OCI-LY7 (cell line): ENCODE data around the gene NLN. TPM values are rescaled to one million over a fixed set of nuclear protein-coding genes. Genes with fewer than 3 reads are reported as not detected.

Experiments used
- BruUV-seq: library from RNA; stranded (reverse); fragments of 400-500 nt; replicated peaks from 2 replicates; lab custom pipeline; 2021; lab: Mats Ljungman, UMichigan
- CTCF ChIA-PET: fragments of 300-600 bp; sonication (Branson Sonifier 250); formaldehyde crosslinking; loops from one replicate; lab custom pipeline; 2022; ENCODE audit warnings: antibody characterized with exemption; ENCODE audit not compliant: unreplicated experiment; lab: Charles Lee
- POLR2A ChIA-PET: fragments of 300-600 bp; sonication (Branson Sonifier 250); formaldehyde crosslinking; loops from one replicate; lab custom pipeline; 2022; ENCODE audit warnings: antibody characterized with exemption; lab: Charles Lee
- DNase-seq: peaks from one replicate; pipeline ENCODE4 v3.0.0-alpha.2; 2015; ENCODE audit warnings: low spot score
- H2AFZ ChIP-seq: fragments of 200-600 bp; sonication (generic), shearing (Covaris generic); 2 replicates; pipeline ENCODE4 v1.6.1; 2014; ENCODE audit warnings: mild to moderate bottlenecking, antibody characterized with exemption, low read length, moderate library complexity
- H3K27ac ChIP-seq: fragments of 200-600 bp; sonication (generic); 2 replicates; pipeline ENCODE4 v1.5.1; 2014; ENCODE audit warnings: mixed run types, low read depth, mild to moderate bottlenecking, moderate library complexity, low read length, inconsistent platforms; ENCODE audit not compliant: poor library complexity, severe bottlenecking
- H3K36me3 ChIP-seq: fragments of 200-600 bp; sonication (generic); 2 replicates; pipeline ENCODE4 v1.6.1; 2014; ENCODE audit warnings: mild to moderate bottlenecking, antibody characterized with exemption, low read length, moderate library complexity, mixed read lengths; ENCODE audit not compliant: insufficient read depth
- H3K4me1 ChIP-seq: fragments of 200-600 bp; sonication (generic); 2 replicates; pipeline ENCODE4 v1.5.1; 2014; ENCODE audit warnings: mild to moderate bottlenecking, low read length; ENCODE audit not compliant: insufficient read depth, poor library complexity, severe bottlenecking
- H3K4me2 ChIP-seq: fragments of 200-600 bp; sonication (generic); 2 replicates; pipeline ENCODE4 v1.6.1; 2014; ENCODE audit warnings: mild to moderate bottlenecking, low read length
- H3K4me3 ChIP-seq: fragments of 200-600 bp; sonication (generic); 2 replicates; pipeline ENCODE4 v1.5.1; 2014; ENCODE audit warnings: mild to moderate bottlenecking, low read depth, low read length; ENCODE audit not compliant: poor library complexity, severe bottlenecking
- H3K79me2 ChIP-seq: fragments of 200-600 bp; sonication (generic); 2 replicates; pipeline ENCODE4 v1.6.1; 2016; ENCODE audit warnings: low read depth, mild to moderate bottlenecking, low read length, moderate library complexity, mixed read lengths; ENCODE audit not compliant: insufficient read depth
- H3K9me2 ChIP-seq: fragments of 200-600 bp; sonication (generic); 2 replicates; pipeline ENCODE4 v1.6.1; 2016; ENCODE audit warnings: mild to moderate bottlenecking, low read length, mixed read lengths; ENCODE audit not compliant: insufficient read depth
- H3K9me3 ChIP-seq: fragments of 200-600 bp; sonication (generic); 2 replicates; pipeline ENCODE4 v1.6.1; 2014; ENCODE audit warnings: mild to moderate bottlenecking, mixed run types, low read length, mixed read lengths
- H4K20me1 ChIP-seq: fragments of 200-600 bp; sonication (generic); 2 replicates; pipeline ENCODE4 v1.6.1; 2014; ENCODE audit warnings: mild to moderate bottlenecking, antibody characterized with exemption, low read length, moderate library complexity, mixed read lengths; ENCODE audit not compliant: insufficient read depth
- CTCF ChIP-seq: fragments of 200-600 bp; sonication (generic); conservative IDR thresholded peaks from 2 replicates; pipeline ENCODE4 v1.5.1; 2014; ENCODE audit warnings: mild to moderate bottlenecking, antibody characterized with exemption, low read length, moderate library complexity, mixed read lengths
- EZH2phosphoT487 ChIP-seq: fragments of 200-600 bp; sonication (generic); IDR thresholded peaks from 2 replicates; pipeline ENCODE4 v1.6.1; 2018; ENCODE audit warnings: low read depth, borderline replicate concordance, mild to moderate bottlenecking, mixed run types, antibody characterized with exemption, low read length, moderate library complexity, mixed read lengths
- intact Hi-C: fragments of 100-400 bp; cut with micrococcal nuclease; formaldehyde crosslinking; loops from one replicate; pipeline ENCODE4 v1.10.0; 2022; ENCODE audit not compliant: unreplicated experiment
- total RNA-seq, 2 experiments: library from RNA; depleted of rRNA in 1 of 2; stranded (reverse); fragments of >200 nt in 1 of 2; shearing (Covaris generic) in 1 of 2; gene quantifications; 2 replicates each; pipeline ENCODE4 v1.2.3, GENCODE V29; 2014 to 2022

Gene NLN
- total RNA-seq, 2 experiments from 2014 or later: 14.9 to 26.0 TPM

- TF ChIP-seq EZH2phosphoT487 (no peak), CTCF (no peak)
- Histone ChIP-seq H2AFZ (no peak overlapping the region), H3K9me2 (no peaks in the 10 kb centered on the region), H3K27ac (no peak overlapping the region), H3K4me3 (no peak overlapping the region), H3K4me2 (no peak overlapping the region), H3K36me3 (no peaks in the 10 kb centered on the region), H4K20me1 (no peaks in the 10 kb centered on the region), H3K9me3 (no peaks in the 10 kb centered on the region), H3K4me1 (peaks cover 12% of the 10 kb centered on the region), H3K79me2 (no peaks in the 10 kb centered on the region)
- no TSS peak for BruUV-seq
- ChIA-PET POLR2A (no interaction called here), CTCF (no interaction called here)
- DNase-seq: no peak
- intact Hi-C loops: no loop called here
Measured at GRCh38 chr5:65863747-65864146, 141.7 kb downstream of the NLN start.

- Histone ChIP-seq H3K4me1 (peaks cover 12% of the 10 kb centered on the region), H3K27ac (no peak overlapping the region), H3K9me3 (no peaks in the 10 kb centered on the region), H3K9me2 (no peaks in the 10 kb centered on the region), H3K79me2 (no peaks in the 10 kb centered on the region), H3K36me3 (no peaks in the 10 kb centered on the region), H4K20me1 (no peaks in the 10 kb centered on the region), H3K4me3 (no peak overlapping the region), H2AFZ (peak overlapping the region; percentile 82), H3K4me2 (no peak overlapping the region)
- ChIA-PET POLR2A (interaction anchor here (0.8 kb wide), 1 partner anchor 22 kb away, joined by 4 read pairs; no protein-coding TSS in a partner anchor), CTCF (no interaction called here)
- DNase-seq: no peak
- intact Hi-C loops: no loop called here
- no peak for TF ChIP-seq EZH2phosphoT487
- no peak for TF ChIP-seq CTCF
- BruUV-seq: no TSS peak
Measured at GRCh38 chr5:65866837-65867521, 145.0 kb downstream of the NLN start.

- H2AFZ ChIP-seq: peak overlapping the region; percentile 82
- H3K36me3 ChIP-seq: no peaks in the 10 kb centered on the region
- no peaks in the 10 kb centered on the region for H3K79me2 ChIP-seq
- H3K27ac ChIP-seq: no peak overlapping the region
- no peak for DNase-seq
- BruUV-seq: no TSS peak
- no peak overlapping the region for H3K4me2 ChIP-seq
- ChIA-PET CTCF (no interaction called here), POLR2A (interaction anchor here (0.6 to 0.8 kb wide), 2 partner anchors 23 to 34 kb away, joined by 3 to 4 read pairs; no protein-coding TSS in a partner anchor)
- no peaks in the 10 kb centered on the region for H3K9me3 ChIP-seq
- TF ChIP-seq EZH2phosphoT487: no peak
- no peak for TF ChIP-seq CTCF
- no peak overlapping the region for H3K4me3 ChIP-seq
- intact Hi-C loops: no loop called here
- H4K20me1 ChIP-seq: no peaks in the 10 kb centered on the region
- H3K4me1 ChIP-seq: peaks cover 12% of the 10 kb centered on the region
- H3K9me2 ChIP-seq: no peaks in the 10 kb centered on the region
Measured at GRCh38 chr5:65867542-65868195, 145.7 kb downstream of the NLN start.
